Measurements from ENCODE around the gene SPACA9. TPM values are rescaled to one million over a fixed set of nuclear protein-coding genes. Genes with fewer than 3 reads are reported as not detected.

Gene SPACA9
- total and polyA plus RNA-seq, 10 of the 15 experiments (the other 5 are each of a cell fraction or from before 2014, with no cell fraction given): 0.68 to 2.9 (median 1.0) TPM

GRCh38 chr9:132901858-132902831 is 23.4 kb downstream of the SPACA9 start:
- CTCF ChIA-PET: interaction anchor here (0.6 to 4.5 kb wide), 49 partner anchors 8 to 490 kb away, joined by 3 to 32 read pairs (median 4); partner anchors contain the start of genes AK8, GFI1B, SPACA9 and TSC1
- Histone ChIP-seq H3K36me3 (ENCODE audit: control insufficient read depth in 2 of 2, insufficient read depth in 2 of 2, low read length in 1 of 2) (peaks cover 0 to 26% of the 10 kb centered on the region in 2 experiments), H2AFZ (ENCODE audit: control insufficient read depth, low read depth, low read length) (no peak overlapping the region), H3K9me3 (replicated peaks; ENCODE audit: control insufficient read depth, insufficient read depth, low read length) (no peaks in the 10 kb centered on the region), H4K20me1 (ENCODE audit: control insufficient read depth, insufficient read depth) (no peaks in the 10 kb centered on the region), H3K79me2 (ENCODE audit: control insufficient read depth, insufficient read depth, low read length) (no peaks in the 10 kb centered on the region), H3K4me3 (no peak overlapping the region), H3K9ac (ENCODE audit: control insufficient read depth, insufficient read depth, low read length) (no peak overlapping the region), H3K4me1 (ENCODE audit: control insufficient read depth, insufficient read depth, low read length) (no peaks in the 10 kb centered on the region), H3K4me2 (ENCODE audit: control insufficient read depth, insufficient read depth) (no peak overlapping the region), H3K27me3 (replicated peaks in 1 of 2; ENCODE audit: control insufficient read depth in 2 of 2, insufficient read depth in 2 of 2, low read length in 1 of 2) (no peaks in the 10 kb centered on the region), H3K27ac (ENCODE audit: control insufficient read depth, insufficient read depth) (no peak overlapping the region)
- BruUV-seq (replicated peaks): no TSS peak
- POLR2A ChIA-PET: interaction anchor here (1.1 kb wide), 1 partner anchor 54 kb away, joined by 3 read pairs; no protein-coding TSS in a partner anchor
- in situ Hi-C loops (cut with MboI) (no loop called here), intact Hi-C loops (cut with micrococcal nuclease; ENCODE audit: unreplicated experiment) (loop anchor here (1.0 to 10.0 kb wide), 5 partner anchors 54 to 397 kb away; partner anchors contain the start of gene GTF3C4)
- peak; percentile 94 for FAIRE-seq
- 39% methylated on average over 11 of the region's 11 CpGs for WGBS (ENCODE audit: insufficient coverage, insufficient replicate concordance, low lambda C conversion rate, missing lambda C conversion rate)
- SMC1A ChIA-PET (ENCODE audit: uncharacterized antibody, unreplicated experiment): interaction anchor here (0.8 to 2.5 kb wide), 13 partner anchors 16 to 490 kb away, joined by 3 to 9 read pairs (median 4); partner anchors contain the start of genes GFI1B and TSC1
- ATAC-seq: peak; percentile 100
- RAD21 ChIA-PET (ENCODE audit: unreplicated experiment): interaction anchor here (0.6 to 1.5 kb wide), 5 partner anchors 51 to 936 kb away, joined by 3 to 7 read pairs (median 3); no protein-coding TSS in a partner anchor
- peak; percentile 43 for DNase-seq (ENCODE audit: low read depth, low spot score)
- no peak for TF ChIP-seq PAX8 (IDR thresholded peaks at IDR 0.05)
- no peak for TF ChIP-seq IKZF2 (IDR thresholded peaks at IDR 0.05)
- no peak for TF ChIP-seq RELB (IDR thresholded peaks at IDR 0.05; ENCODE audit: low read depth)
- no peak for TF ChIP-seq ZBTB33 (IDR thresholded peaks at IDR 0.05)
- TF ChIP-seq ATF7 (IDR thresholded peaks at IDR 0.05; ENCODE audit: low read depth): peak; percentile 88
- TF ChIP-seq YBX1 (IDR thresholded peaks at IDR 0.05): no peak
- no peak for TF ChIP-seq IRF5 (IDR thresholded peaks at IDR 0.05; ENCODE audit: borderline replicate concordance)
- peak; percentile 74 for TF ChIP-seq RAD21 (IDR thresholded peaks at IDR 0.05; ENCODE audit: insufficient read depth, low read depth, low read length)
- TF ChIP-seq ZSCAN29 (IDR thresholded peaks at IDR 0.05): no peak
- peak; percentile 51; the same call in 1 of the 2 replicates for TF ChIP-seq CREB1 (IDR thresholded peaks at IDR 0.05; ENCODE audit: low read depth)
- no peak for TF ChIP-seq EED (IDR thresholded peaks at IDR 0.05; ENCODE audit: low read depth)
- TF ChIP-seq CHD2 (IDR thresholded peaks at IDR 0.05; ENCODE audit: borderline replicate concordance, low read depth, low read length): no peak
- TF ChIP-seq PAX5 (IDR thresholded peaks at IDR 0.05; ENCODE audit: borderline replicate concordance, low read depth, low read length): no peak
- no peak for TF ChIP-seq MYB (IDR thresholded peaks at IDR 0.05; ENCODE audit: borderline replicate concordance, low read depth, low read length)
- TF ChIP-seq SMAD1 (IDR thresholded peaks at IDR 0.05; ENCODE audit: low read depth, partially characterized antibody): no peak
- no peak for TF ChIP-seq BMI1 (IDR thresholded peaks at IDR 0.05; ENCODE audit: borderline replicate concordance)
- no peak for TF ChIP-seq NR2C2 (IDR thresholded peaks at IDR 0.05; ENCODE audit: borderline replicate concordance, control insufficient read depth, insufficient read length, low read depth)
- TF ChIP-seq MXI1 (IDR thresholded peaks at IDR 0.05; ENCODE audit: low read depth, low read length): 0 out of 2 replicates have a peak, but pooled peaks have one; percentile 14
- TF ChIP-seq RFX5 (IDR thresholded peaks at IDR 0.05; ENCODE audit: low read depth, low read length): no peak

Data from GM12878 (cell line).